Upper lobe of left lung (tissue), 6 donors: ENCODE measurements around the gene IFT172. TPM values are rescaled to one million over a fixed set of nuclear protein-coding genes. Genes with fewer than 3 reads are reported as not detected.

ENCODE experiments used
- ATAC-seq, 2 donors: fragments of 200-7000 bp; cut with Tn5 transposase; one replicate each; pipeline ENCODE4 v1.9.1; 2022; ENCODE audit warnings: mild to moderate bottlenecking in 2 of 2, moderate library complexity in 2 of 2; ENCODE audit not compliant: low FRiP score in 2 of 2
- DNase-seq, 2 donors: peaks; one replicate each; pipeline ENCODE4 v3.0.0-alpha.2; 2019 to 2020
- H3K27ac ChIP-seq, 4 donors: fragments of 200-600 bp; sonication (generic); one replicate each; pipeline ENCODE4 v1.5.1; 2016 to 2019
- H3K27me3 ChIP-seq, 4 donors: fragments of 200-600 bp; sonication (generic); one replicate each; pipeline ENCODE4 v1.5.1; 2017 to 2019
- H3K36me3 ChIP-seq, 4 donors: fragments of 200-600 bp; sonication (generic); one replicate each; pipeline ENCODE4 v1.5.1; 2016 to 2019
- H3K4me1 ChIP-seq, 4 donors: fragments of 200-600 bp; sonication (generic); one replicate each; pipeline ENCODE4 v1.5.1; 2018 to 2019
- H3K4me3 ChIP-seq, 4 donors: fragments of 200-600 bp; sonication (generic); one replicate each; pipeline ENCODE4 v1.5.1; 2017 to 2019; ENCODE audit warnings: mild to moderate bottlenecking in 2 of 4, moderate library complexity in 1 of 4
- H3K9me3 ChIP-seq, 4 donors: fragments of 200-600 bp; sonication (generic); one replicate each; pipeline ENCODE4 v1.5.1; 2018 to 2019
- EP300 ChIP-seq, 4 donors: sonication (generic); formaldehyde crosslinking; IDR thresholded peaks; one replicate each; pipeline ENCODE4 v1.5.1; 2017; ENCODE audit warnings: antibody characterized with exemption in 4 of 4, control low read depth in 2 of 4
- POLR2A ChIP-seq, 4 donors: fragments of 450-650 bp; IDR thresholded peaks; one replicate each; pipeline ENCODE4 v1.5.1; 2016 to 2017; ENCODE audit warnings: antibody characterized with exemption in 4 of 4, mild to moderate bottlenecking in 2 of 4
- POLR2AphosphoS5 ChIP-seq, 2 donors: sonication (generic); formaldehyde crosslinking; IDR thresholded peaks; one replicate each; pipeline ENCODE4 v1.5.1; 2017; ENCODE audit warnings: antibody characterized with exemption in 2 of 2
- WGBS, 2 donors: methylation state at CpG; one replicate each; pipeline ENCODE4 v1.1.5; 2017 to 2018; 5-methylcytosine and 5-hydroxymethylcytosine counted together
- total RNA-seq, 6 donors: library from RNA; depleted of rRNA in 4 of 6; stranded (reverse); fragments of >200 nt in 4 of 6; gene quantifications; one replicate each; pipeline versions ENCODE4 v1.1.0 to v1.2.1, GENCODE V29; 2016 to 2021
- TF ChIP-seq, protein P1 (sequence below), 6 experiments: fragments of 450-650 bp in 4 of 6; fragments of 200-600 bp in 2 of 6; sonication (generic) in 2 of 6; IDR thresholded peaks; one replicate each; pipeline ENCODE4 v1.5.1; 2016 to 2019; ENCODE audit warnings: antibody characterized with exemption in 6 of 6
- donor health status: DM: no; HTN: no; CAD: no; lungs with moderate emphysema.
- donor health status: DM: no; HTN: yes; CAD: no; lungs with severe emphysema.

IFT172 gene
- total RNA-seq, 6 donors from 2014 or later = 24.3 to 80.6 (median 29.8) TPM

DNA sequence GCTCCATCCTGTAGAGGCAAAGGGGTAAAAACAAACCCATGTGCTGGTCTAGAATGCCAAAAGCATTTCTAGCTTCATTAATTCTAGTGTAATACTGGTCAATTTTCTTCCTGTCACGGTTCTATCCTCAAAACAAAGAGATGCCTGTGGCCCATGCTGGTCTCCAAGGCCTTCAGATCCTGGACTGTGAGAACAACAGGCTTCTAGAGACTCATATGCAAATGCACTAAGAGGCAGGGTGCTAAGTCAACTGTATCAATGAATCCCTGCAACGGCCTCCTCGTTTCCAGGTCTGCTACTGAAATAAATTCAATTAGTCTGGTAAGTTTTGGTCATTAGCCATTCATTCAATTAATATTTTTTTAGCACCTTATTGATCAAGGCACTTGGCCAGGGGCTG is 4.0 kb downstream of the IFT172 start:
- Histone ChIP-seq H3K4me3 (no peak overlapping the region), H3K36me3 (peaks cover 0 to 44% (median 15%) of the 10 kb centered on the region in 4 donors), H3K27me3 (no peaks in the 10 kb centered on the region), H3K27ac (no peak overlapping the region), H3K4me1 (peaks cover 12 to 17% (median 13%) of the 10 kb centered on the region in 4 donors), H3K9me3 (no peaks in the 10 kb centered on the region)
- 82 to 85% methylated on average over 3 of the region's 3 CpGs for WGBS, 2 donors
- TF ChIP-seq POLR2AphosphoS5 (IDR thresholded peaks at IDR 0.05) (no peak), EP300 (IDR thresholded peaks at IDR 0.05) (no peak), POLR2A (IDR thresholded peaks at IDR 0.05) (no peak)
- TF ChIP-seq, protein P1, sequence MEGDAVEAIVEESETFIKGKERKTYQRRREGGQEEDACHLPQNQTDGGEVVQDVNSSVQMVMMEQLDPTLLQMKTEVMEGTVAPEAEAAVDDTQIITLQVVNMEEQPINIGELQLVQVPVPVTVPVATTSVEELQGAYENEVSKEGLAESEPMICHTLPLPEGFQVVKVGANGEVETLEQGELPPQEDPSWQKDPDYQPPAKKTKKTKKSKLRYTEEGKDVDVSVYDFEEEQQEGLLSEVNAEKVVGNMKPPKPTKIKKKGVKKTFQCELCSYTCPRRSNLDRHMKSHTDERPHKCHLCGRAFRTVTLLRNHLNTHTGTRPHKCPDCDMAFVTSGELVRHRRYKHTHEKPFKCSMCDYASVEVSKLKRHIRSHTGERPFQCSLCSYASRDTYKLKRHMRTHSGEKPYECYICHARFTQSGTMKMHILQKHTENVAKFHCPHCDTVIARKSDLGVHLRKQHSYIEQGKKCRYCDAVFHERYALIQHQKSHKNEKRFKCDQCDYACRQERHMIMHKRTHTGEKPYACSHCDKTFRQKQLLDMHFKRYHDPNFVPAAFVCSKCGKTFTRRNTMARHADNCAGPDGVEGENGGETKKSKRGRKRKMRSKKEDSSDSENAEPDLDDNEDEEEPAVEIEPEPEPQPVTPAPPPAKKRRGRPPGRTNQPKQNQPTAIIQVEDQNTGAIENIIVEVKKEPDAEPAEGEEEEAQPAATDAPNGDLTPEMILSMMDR (IDR thresholded peaks at IDR 0.05) = no peak
- DNase-seq (no peak), ATAC-seq (no peak)

DNA sequence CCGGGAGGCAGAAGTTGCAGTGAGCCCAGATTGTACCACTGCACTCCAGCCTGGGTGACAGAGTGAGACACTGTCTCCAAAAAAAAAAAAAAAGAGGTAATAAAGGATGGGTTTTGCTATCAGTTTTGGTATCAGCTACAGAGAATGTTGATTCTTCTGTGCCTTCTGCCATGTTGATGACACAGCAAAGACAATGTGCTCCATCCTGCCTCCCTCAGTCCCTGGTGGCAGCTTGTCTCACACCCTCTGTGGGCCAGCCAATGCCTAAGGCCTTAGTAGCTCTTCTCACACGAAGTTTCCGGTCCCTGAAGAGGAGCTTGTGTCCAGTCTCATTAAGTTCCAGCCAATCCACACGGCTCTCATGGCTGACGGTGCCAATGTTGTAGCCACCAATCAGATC is 17.6 kb downstream of the IFT172 start:
- no peak overlapping the region for H3K4me3 ChIP-seq
- DNase-seq (no peak), ATAC-seq (no peak)
- 92 to 96% methylated on average over 5 of the region's 5 CpGs for WGBS, 2 donors
- TF ChIP-seq POLR2AphosphoS5 (IDR thresholded peaks at IDR 0.05) = no peak
- TF ChIP-seq, protein P1 (IDR thresholded peaks at IDR 0.05) = no peak
- TF ChIP-seq EP300 (IDR thresholded peaks at IDR 0.05) = no peak
- no peak for TF ChIP-seq POLR2A (IDR thresholded peaks at IDR 0.05)
- H3K27me3 ChIP-seq = no peaks in the 10 kb centered on the region
- peaks cover 5 to 47% (median 23%) of the 10 kb centered on the region in 4 donors for H3K36me3 ChIP-seq
- H3K4me1 ChIP-seq = no peaks in the 10 kb centered on the region
- no peak overlapping the region for H3K27ac ChIP-seq
- H3K9me3 ChIP-seq = no peaks in the 10 kb centered on the region

DNA sequence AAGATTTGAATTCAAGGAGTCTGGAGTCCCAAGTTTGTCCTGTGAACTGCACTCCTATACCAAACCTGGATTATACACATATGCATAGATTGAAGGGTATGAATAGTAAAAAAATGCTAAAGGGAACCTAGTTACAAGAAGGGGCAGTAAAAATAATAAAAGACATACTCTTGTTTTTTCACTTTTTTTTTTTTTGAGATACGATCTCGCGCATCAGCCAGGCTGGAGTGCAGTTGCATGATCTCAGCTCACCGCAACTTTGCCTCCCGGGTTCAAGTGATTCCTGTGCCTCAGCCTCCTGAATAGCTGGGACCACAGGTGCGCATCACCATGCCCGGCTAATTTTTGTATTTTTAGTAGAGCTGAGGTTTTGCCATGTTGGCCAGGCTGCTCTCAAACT is 25.1 kb downstream of the IFT172 start:
- no peak overlapping the region for H3K27ac ChIP-seq
- 97 to 98% methylated on average over 7 of the region's 7 CpGs for WGBS, 2 donors
- no peaks in the 10 kb centered on the region for H3K9me3 ChIP-seq
- TF ChIP-seq POLR2AphosphoS5 (IDR thresholded peaks at IDR 0.05) (no peak), POLR2A (IDR thresholded peaks at IDR 0.05) (no peak), EP300 (IDR thresholded peaks at IDR 0.05) (no peak)
- TF ChIP-seq, protein P1 (IDR thresholded peaks at IDR 0.05) = no peak
- no peak overlapping the region for H3K4me3 ChIP-seq
- peaks cover 0 to 12% (median 6%) of the 10 kb centered on the region in 4 donors for H3K36me3 ChIP-seq
- no peaks in the 10 kb centered on the region for H3K4me1 ChIP-seq
- H3K27me3 ChIP-seq = no peaks in the 10 kb centered on the region
- no peak for DNase-seq
- ATAC-seq = no peak

DNA sequence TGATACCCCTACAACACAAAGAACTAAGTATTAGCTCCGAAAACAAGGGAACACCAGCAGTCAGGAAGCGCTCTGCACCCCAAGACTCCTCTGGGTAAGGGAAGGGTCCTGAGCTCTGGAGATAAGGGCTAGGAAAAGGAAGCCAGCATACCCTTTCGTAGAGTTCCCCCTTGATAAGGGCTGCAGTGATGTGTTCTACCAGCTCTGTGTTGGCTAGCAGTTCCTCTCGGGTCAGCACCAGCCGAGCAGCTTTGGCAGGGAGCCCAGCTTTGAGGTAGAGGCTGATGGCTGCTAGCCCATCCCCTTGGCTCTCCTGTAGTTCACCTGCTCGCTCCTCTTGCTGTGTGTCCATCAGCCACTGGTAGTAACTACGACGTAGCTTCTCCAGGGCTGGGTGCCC is 28.4 kb downstream of the IFT172 start:
- ATAC-seq (no peak), DNase-seq (no peak)
- H3K27me3 ChIP-seq = no peaks in the 10 kb centered on the region
- H3K4me1 ChIP-seq = no peaks in the 10 kb centered on the region
- no peaks in the 10 kb centered on the region for H3K9me3 ChIP-seq
- H3K4me3 ChIP-seq = no peak overlapping the region
- no peak overlapping the region for H3K27ac ChIP-seq
- 71 to 82% methylated on average over 8 of the region's 8 CpGs for WGBS, 2 donors
- TF ChIP-seq, protein P1 (IDR thresholded peaks at IDR 0.05) = no peak
- TF ChIP-seq EP300 (IDR thresholded peaks at IDR 0.05) (no peak), POLR2AphosphoS5 (IDR thresholded peaks at IDR 0.05) (no peak), POLR2A (IDR thresholded peaks at IDR 0.05) (no peak)
- peaks cover 0 to 45% (median 28%) of the 10 kb centered on the region in 4 donors for H3K36me3 ChIP-seq

DNA sequence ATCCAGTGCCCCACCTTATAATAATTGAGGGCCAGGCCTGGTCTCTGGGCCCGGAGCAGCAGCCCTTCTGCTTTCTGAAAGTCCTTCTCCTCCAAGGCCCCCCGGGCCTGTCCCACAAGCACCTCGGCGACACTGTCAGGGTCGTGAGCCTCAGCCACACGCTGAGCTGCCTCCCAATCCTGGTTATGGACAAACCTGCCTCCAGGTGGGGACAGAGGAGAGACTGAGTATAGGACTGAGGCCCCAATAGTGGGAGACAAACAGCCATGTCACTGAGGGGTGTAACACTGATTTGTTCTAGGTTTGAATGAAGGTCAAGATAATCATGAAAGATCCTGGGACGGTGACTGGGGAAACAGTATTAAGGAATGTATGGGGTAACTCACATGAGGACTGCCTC is 35.6 kb downstream of the IFT172 start:
- TF ChIP-seq POLR2A (IDR thresholded peaks at IDR 0.05) (no peak), POLR2AphosphoS5 (IDR thresholded peaks at IDR 0.05) (no peak), EP300 (IDR thresholded peaks at IDR 0.05) (no peak)
- TF ChIP-seq, protein P1 (IDR thresholded peaks at IDR 0.05) = no peak
- Histone ChIP-seq H3K27me3 (no peaks in the 10 kb centered on the region), H3K9me3 (no peaks in the 10 kb centered on the region), H3K27ac (no peak overlapping the region), H3K36me3 (peaks cover 8 to 77% (median 43%) of the 10 kb centered on the region in 4 donors), H3K4me3 (no peak overlapping the region), H3K4me1 (no peaks in the 10 kb centered on the region)
- DNase-seq = no peak
- 95 to 97% methylated on average over 7 of the region's 7 CpGs for WGBS, 2 donors
- no peak for ATAC-seq
